Transverse colon (tissue), 4 donors: ENCODE results near the gene LSM14A. TPM values are rescaled to one million over a fixed set of nuclear protein-coding genes. Genes with fewer than 3 reads are reported as not detected.
A peak's percentile ranks its signal among the peaks of the same experiment; 100 is the strongest.

Source experiments
- DNase-seq: peaks from one replicate; pipeline ENCODE4 v3.0.0-alpha.2; 2019
- H3K27ac ChIP-seq, 4 donors: fragments of 200-600 bp; sonication (generic); 2 replicates each; pipeline ENCODE4 v1.5.1; 2016 to 2018; ENCODE audit warnings: inconsistent platforms in 4 of 4
- H3K27me3 ChIP-seq: fragments of 200-600 bp; sonication (generic); 2 replicates; pipeline ENCODE4 v1.5.1; 2017; ENCODE audit warnings: inconsistent platforms
- H3K36me3 ChIP-seq, 4 donors: fragments of 200-600 bp; sonication (generic); 2 replicates each; pipeline ENCODE4 v1.5.1; 2017 to 2019; ENCODE audit warnings: inconsistent platforms in 4 of 4
- H3K4me1 ChIP-seq, 4 donors: fragments of 200-600 bp; sonication (generic); 2 replicates each; pipeline ENCODE4 v1.5.1; 2017 to 2020; ENCODE audit warnings: inconsistent platforms in 4 of 4
- H3K4me3 ChIP-seq, 4 donors: fragments of 200-600 bp; sonication (generic); 1 replicate in 1 of 4; 2 replicates in 3 of 4; pipeline versions ENCODE4 v1.5.1 to v1.6.1; 2017 to 2019; ENCODE audit warnings: inconsistent platforms in 4 of 4
- H3K9me3 ChIP-seq, 2 donors: fragments of 200-600 bp; sonication (generic); 2 replicates each; pipeline ENCODE4 v1.5.1; 2017 to 2019; ENCODE audit warnings: inconsistent platforms in 2 of 2
- EP300 ChIP-seq: sonication (generic); formaldehyde crosslinking; IDR thresholded peaks from one replicate; pipeline ENCODE4 v1.6.1; 2017; ENCODE audit warnings: antibody characterized with exemption, low read depth
- POLR2A ChIP-seq: fragments of 450-650 bp; IDR thresholded peaks from one replicate; pipeline ENCODE4 v1.6.1; 2016; ENCODE audit warnings: antibody characterized with exemption, mild to moderate bottlenecking, moderate library complexity
- POLR2AphosphoS5 ChIP-seq, 3 donors: sonication (generic); formaldehyde crosslinking; IDR thresholded peaks; one replicate each; pipeline ENCODE4 v1.6.1; 2016; ENCODE audit warnings: antibody characterized with exemption in 3 of 3
- WGBS, 2 donors: methylation state at CpG; one replicate each; pipeline ENCODE4 v1.1.5; 2018; ENCODE audit warnings: low coverage in 1 of 2; 5-methylcytosine and 5-hydroxymethylcytosine counted together
- in situ Hi-C, 4 donors: fragments of 200-750 bp; cut with MboI; loops; one replicate each; pipeline versions ENCODE4 v1.15.0 to v1.15.1; 2017; ENCODE audit warnings: low sequenced_read_pairs in 3 of 4, low pct_ligation_motif_present in 1 of 4, low pct_unique_long_range_greater_than_20kb in 1 of 4
- intact Hi-C: fragments of 100-400 bp; cut with DNase I; formaldehyde crosslinking; loops from one replicate; pipeline ENCODE4 v1.15.1; 2023; ENCODE audit warnings: low total_unique reads
- total RNA-seq, 4 donors: library from RNA; depleted of rRNA; stranded (reverse); fragments of >200 nt; gene quantifications; one replicate each; pipeline ENCODE4 v1.1.0, GENCODE V29; 2016
- TF ChIP-seq, protein P1 (sequence below), 5 experiments: fragments of 200-600 bp in 3 of 5; fragments of 450-650 bp in 2 of 5; sonication (generic) in 3 of 5; IDR thresholded peaks; 1 replicate in 2 of 5; 2 replicates in 3 of 5; pipeline ENCODE4 v1.5.1; 2016 to 2017; ENCODE audit warnings: antibody characterized with exemption in 5 of 5, inconsistent platforms in 3 of 5, mild to moderate bottlenecking in 2 of 5, moderate library complexity in 1 of 5

Gene LSM14A
- total RNA-seq, 4 donors from 2014 or later, result 88.4 to 211 (median 119) TPM

DNA sequence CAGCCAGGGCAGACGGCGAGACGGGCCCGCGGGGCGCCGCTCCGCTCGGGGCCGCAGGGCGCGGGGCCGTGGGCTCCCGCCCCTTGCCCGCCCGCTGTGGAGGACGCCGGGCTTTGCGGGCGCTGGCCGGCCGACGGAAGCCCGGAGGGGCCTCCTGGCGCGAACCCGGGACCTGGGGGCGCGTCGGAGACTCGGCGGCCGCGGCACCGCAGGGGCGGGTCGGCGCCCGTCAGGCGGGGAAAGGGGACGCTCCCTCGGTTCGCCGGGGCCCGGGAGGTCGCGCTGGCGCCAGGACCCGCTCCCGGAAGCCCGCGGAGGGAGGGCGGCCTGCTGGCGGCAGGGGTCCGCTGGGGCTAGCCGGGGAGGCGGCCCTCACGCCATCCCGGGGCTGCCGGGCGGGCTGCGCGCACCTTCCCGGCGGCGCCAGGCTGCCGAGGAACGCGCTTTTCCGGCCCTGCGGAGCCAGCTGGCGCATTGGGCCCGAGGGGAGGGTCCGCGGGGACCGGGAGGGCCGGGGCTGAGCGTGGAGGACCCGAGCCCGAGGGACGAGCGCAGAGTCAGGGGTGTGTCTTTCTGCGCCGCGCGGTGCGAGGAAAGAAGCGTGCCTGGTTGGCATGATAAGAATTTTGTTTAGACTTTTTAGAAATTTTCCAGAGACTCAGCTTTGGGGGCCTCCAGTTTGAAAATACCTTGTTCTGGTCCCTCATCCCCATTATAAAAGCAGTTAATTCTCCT lies 82.6 kb downstream of the LSM14A start:
- intact Hi-C loops (no loop called here), in situ Hi-C loops (no loop called here)
- Histone ChIP-seq H3K4me1 (peaks cover 7 to 30% (median 23%) of the 10 kb centered on the region in 4 donors), H3K9me3 (no peaks in the 10 kb centered on the region), H3K27me3 (no peaks in the 10 kb centered on the region), H3K4me3 (peak overlapping the region; percentile 71 to 97 (median 91)), H3K36me3 (no peaks in the 10 kb centered on the region), H3K27ac (peak overlapping the region; percentile 92 to 94 (median 92))
- TF ChIP-seq, protein P1, sequence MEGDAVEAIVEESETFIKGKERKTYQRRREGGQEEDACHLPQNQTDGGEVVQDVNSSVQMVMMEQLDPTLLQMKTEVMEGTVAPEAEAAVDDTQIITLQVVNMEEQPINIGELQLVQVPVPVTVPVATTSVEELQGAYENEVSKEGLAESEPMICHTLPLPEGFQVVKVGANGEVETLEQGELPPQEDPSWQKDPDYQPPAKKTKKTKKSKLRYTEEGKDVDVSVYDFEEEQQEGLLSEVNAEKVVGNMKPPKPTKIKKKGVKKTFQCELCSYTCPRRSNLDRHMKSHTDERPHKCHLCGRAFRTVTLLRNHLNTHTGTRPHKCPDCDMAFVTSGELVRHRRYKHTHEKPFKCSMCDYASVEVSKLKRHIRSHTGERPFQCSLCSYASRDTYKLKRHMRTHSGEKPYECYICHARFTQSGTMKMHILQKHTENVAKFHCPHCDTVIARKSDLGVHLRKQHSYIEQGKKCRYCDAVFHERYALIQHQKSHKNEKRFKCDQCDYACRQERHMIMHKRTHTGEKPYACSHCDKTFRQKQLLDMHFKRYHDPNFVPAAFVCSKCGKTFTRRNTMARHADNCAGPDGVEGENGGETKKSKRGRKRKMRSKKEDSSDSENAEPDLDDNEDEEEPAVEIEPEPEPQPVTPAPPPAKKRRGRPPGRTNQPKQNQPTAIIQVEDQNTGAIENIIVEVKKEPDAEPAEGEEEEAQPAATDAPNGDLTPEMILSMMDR (IDR thresholded peaks at IDR 0.05), result no peak
- TF ChIP-seq POLR2A, result no peak
- WGBS, 2 donors, result 1% methylated on average over 37 of the region's 88 CpGs; no CpG with 5 or more reads in 1 of the 2 donors
- DNase-seq, result peak; percentile 46

GRCh38 chr19:34255546-34255945 lies 83.2 kb downstream of the LSM14A start:
- Histone ChIP-seq H3K27me3 (no peaks in the 10 kb centered on the region), H3K9me3 (no peaks in the 10 kb centered on the region), H3K4me3 (peak overlapping the region in 3 of 4 donors; percentile 71 to 93 (median 89)), H3K27ac (peak overlapping the region; percentile 92 to 94 (median 92)), H3K36me3 (no peaks in the 10 kb centered on the region), H3K4me1 (peaks cover 12 to 37% (median 26%) of the 10 kb centered on the region in 4 donors)
- intact Hi-C loops (no loop called here), in situ Hi-C loops (no loop called here)
- WGBS, 2 donors, result 32 to 47% methylated on average over 5 to 9 of the region's 9 CpGs
- TF ChIP-seq POLR2A (no peak), POLR2AphosphoS5 (IDR thresholded peaks at IDR 0.05) (no peak), EP300 (no peak)
- TF ChIP-seq, protein P1 (IDR thresholded peaks at IDR 0.05), result no peak
- DNase-seq, result no peak

DNA sequence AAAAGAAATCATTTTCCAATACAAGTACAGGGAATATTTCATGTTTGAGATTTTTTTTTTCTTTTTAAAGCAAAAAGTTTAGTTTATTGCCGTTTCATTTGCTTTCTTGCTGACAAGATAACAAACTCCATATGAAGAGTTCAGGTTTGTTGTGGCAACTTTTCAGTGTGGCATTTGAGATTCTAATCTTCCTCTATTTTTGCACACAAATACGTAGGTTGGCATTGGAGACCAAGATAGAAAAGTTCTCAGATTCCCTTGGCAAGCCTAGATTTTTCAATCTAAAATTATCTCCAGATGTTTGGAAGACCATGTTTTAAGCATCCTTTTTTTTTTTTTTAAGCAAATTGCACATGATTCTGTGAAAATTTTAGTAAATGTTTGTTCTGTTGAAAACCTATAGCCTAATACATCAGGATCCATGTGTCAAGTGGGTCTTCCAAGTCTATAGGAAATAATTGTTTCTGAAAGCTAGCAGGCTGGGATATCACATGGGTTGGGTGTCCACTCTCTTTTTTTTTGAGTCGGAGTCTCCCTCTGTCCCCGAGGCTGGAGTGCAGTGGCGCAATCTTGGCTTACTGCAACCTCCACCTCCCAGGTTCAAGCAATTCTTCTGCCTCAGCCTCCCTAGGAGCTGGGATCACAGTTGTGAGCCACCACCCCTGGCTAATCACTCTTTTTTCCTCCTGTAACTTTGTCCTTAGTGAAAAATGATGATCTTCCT lies 84.7 kb downstream of the LSM14A start:
- H3K9me3 ChIP-seq, result no peaks in the 10 kb centered on the region
- H3K4me3 ChIP-seq, result no peak overlapping the region
- H3K27me3 ChIP-seq, result no peaks in the 10 kb centered on the region
- TF ChIP-seq EP300 (no peak), POLR2AphosphoS5 (IDR thresholded peaks at IDR 0.05) (no peak), POLR2A (no peak)
- TF ChIP-seq, protein P1 (IDR thresholded peaks at IDR 0.05), result no peak
- 76 to 90% methylated on average over 4 to 5 of the region's 5 CpGs for WGBS, 2 donors
- DNase-seq, result no peak
- peaks cover 16 to 42% (median 31%) of the 10 kb centered on the region in 4 donors for H3K4me1 ChIP-seq
- intact Hi-C loops, result no loop called here
- in situ Hi-C loops, result no loop called here
- H3K27ac ChIP-seq, result no peak overlapping the region
- no peaks in the 10 kb centered on the region for H3K36me3 ChIP-seq

DNA sequence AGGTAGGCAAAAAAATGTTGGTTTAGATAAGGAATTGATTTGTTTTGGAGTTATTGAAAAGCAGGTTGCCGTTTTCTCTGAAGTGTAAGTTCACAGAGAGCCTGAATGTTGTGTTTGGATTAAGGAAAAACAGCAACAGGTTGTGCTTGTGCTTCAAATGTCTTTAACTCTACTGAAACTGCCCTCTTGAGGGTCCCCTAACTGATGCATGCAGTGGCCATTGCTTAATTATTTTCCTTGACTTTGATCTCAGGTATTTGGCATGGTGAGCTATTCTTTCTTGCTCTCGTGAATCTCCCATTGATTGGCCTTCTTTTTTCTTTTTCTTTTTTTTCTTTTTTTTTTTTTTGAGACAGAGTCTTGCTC lies 85.2 kb downstream of the LSM14A start:
- TF ChIP-seq POLR2A, result no peak
- TF ChIP-seq, protein P1 (IDR thresholded peaks at IDR 0.05), result no peak
- TF ChIP-seq EP300, result no peak
- no peak for TF ChIP-seq POLR2AphosphoS5 (IDR thresholded peaks at IDR 0.05)
- H3K9me3 ChIP-seq, result no peaks in the 10 kb centered on the region
- in situ Hi-C loops (no loop called here), intact Hi-C loops (no loop called here)
- no peak overlapping the region for H3K4me3 ChIP-seq
- no peaks in the 10 kb centered on the region for H3K27me3 ChIP-seq
- no peak for DNase-seq
- H3K4me1 ChIP-seq, result peaks cover 16 to 42% (median 31%) of the 10 kb centered on the region in 4 donors
- no peak overlapping the region for H3K27ac ChIP-seq
- H3K36me3 ChIP-seq, result no peaks in the 10 kb centered on the region
- 88 to 90% methylated on average over 2 of the region's 2 CpGs for WGBS, 2 donors
